HG03280 (cell line): Measurements from ENCODE around the gene PDE3A.
"Not testable (repeated sequence)": the region's sequence is repeated elsewhere in the genome, so short reads cannot be mapped to it uniquely, and the experiment has no call there.

Experiments
- ATAC-seq: cut with Tn5 transposase; IDR thresholded peaks from one replicate; pipeline ENCODE4 v1.9.1; 2021; ENCODE audit warnings: mild to moderate bottlenecking, moderate library complexity; ENCODE audit not compliant: unreplicated experiment

PDE3A gene

GRCh38 chr12:20546267-20546666, 177.9 kb downstream of the PDE3A start:
- ATAC-seq: no peak

GRCh38 chr12:20547816-20548575, 179.7 kb downstream of the PDE3A start:
- ATAC-seq: no peak

- ATAC-seq: no peak
These were observed 180.3 kb downstream of the PDE3A start for GRCh38 chr12:20548611-20549010.

- no peak for ATAC-seq
These were observed 180.9 kb downstream of the PDE3A start for GRCh38 chr12:20549108-20549719.

GRCh38 chr12:20551742-20552442, 183.6 kb downstream of the PDE3A start:
- not testable (repeated sequence) for ATAC-seq

- not testable (repeated sequence) for ATAC-seq
These were observed 184.2 kb downstream of the PDE3A start for GRCh38 chr12:20552586-20552985.

GRCh38 chr12:20555015-20555414, 186.7 kb downstream of the PDE3A start:
- ATAC-seq: no peak

GRCh38 chr12:20555771-20556170, 187.4 kb downstream of the PDE3A start:
- no peak for ATAC-seq

GRCh38 chr12:20557096-20557495, 188.8 kb downstream of the PDE3A start:
- no peak for ATAC-seq

GRCh38 chr12:20560935-20561334, 192.6 kb downstream of the PDE3A start:
- ATAC-seq: no peak

GRCh38 chr12:20561871-20562270, 193.5 kb downstream of the PDE3A start:
- no peak for ATAC-seq

GRCh38 chr12:20567413-20567812, 199.1 kb downstream of the PDE3A start:
- no peak for ATAC-seq

- ATAC-seq: no peak
These were observed 204.1 kb downstream of the PDE3A start for GRCh38 chr12:20572451-20572850.

- no peak for ATAC-seq
These were observed 208.2 kb downstream of the PDE3A start for GRCh38 chr12:20576528-20576927.

- ATAC-seq: no peak
These were observed 208.7 kb downstream of the PDE3A start for GRCh38 chr12:20577054-20577453.

GRCh38 chr12:20578142-20578541, 209.8 kb downstream of the PDE3A start:
- no peak for ATAC-seq

- ATAC-seq: no peak
These were observed 216.8 kb downstream of the PDE3A start for GRCh38 chr12:20585055-20585625.

GRCh38 chr12:20585913-20586312, 217.6 kb downstream of the PDE3A start:
- no peak for ATAC-seq

- ATAC-seq: no peak
These were observed 219.7 kb downstream of the PDE3A start for GRCh38 chr12:20588042-20588441.

GRCh38 chr12:20590570-20590969, 222.2 kb downstream of the PDE3A start:
- ATAC-seq: no peak

GRCh38 chr12:20592556-20592955, 224.2 kb downstream of the PDE3A start:
- no peak for ATAC-seq

- ATAC-seq: no peak
These were observed 225.3 kb downstream of the PDE3A start for GRCh38 chr12:20593611-20594010.
